ENCODE data around the gene PHACTR2.
A peak's percentile ranks its signal among the peaks of the same experiment; 100 is the strongest.
"Not testable (repeated sequence)": the region's sequence is repeated elsewhere in the genome, so short reads cannot be mapped to it uniquely, and the experiment has no call there.

Gene PHACTR2

GRCh38 chr6:143754204-143754603 lies 76.4 kb downstream of the PHACTR2 start:
- DNase-seq (ENCODE audit: low read depth): no peak
- H3K4me3 ChIP-seq (ENCODE audit: low read depth, low read length): no peak overlapping the region

DNA sequence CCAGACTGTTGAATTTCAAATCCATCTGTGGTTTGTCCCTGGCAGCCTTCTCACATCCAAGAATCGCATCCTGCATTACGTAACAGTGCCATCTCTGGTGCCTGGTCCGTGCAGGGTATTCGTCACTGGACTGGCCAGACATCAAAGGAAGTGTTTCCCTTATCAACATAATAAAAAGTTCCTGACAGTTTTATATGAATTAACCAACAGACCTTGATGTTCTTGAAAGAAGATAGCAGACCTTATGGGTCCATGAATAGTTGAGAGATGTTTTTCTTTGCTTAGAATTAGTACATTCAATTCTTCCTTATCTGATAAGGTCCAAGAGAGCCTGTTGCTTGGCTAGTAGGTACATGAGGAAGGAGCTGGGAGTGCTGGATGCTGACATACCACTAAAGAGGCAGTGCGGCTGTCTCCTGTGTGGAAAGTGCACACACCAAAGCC lies 77.6 kb downstream of the PHACTR2 start:
- H3K4me3 ChIP-seq (ENCODE audit: low read depth, low read length): no peak overlapping the region
- no peak for DNase-seq (ENCODE audit: low read depth)

DNA sequence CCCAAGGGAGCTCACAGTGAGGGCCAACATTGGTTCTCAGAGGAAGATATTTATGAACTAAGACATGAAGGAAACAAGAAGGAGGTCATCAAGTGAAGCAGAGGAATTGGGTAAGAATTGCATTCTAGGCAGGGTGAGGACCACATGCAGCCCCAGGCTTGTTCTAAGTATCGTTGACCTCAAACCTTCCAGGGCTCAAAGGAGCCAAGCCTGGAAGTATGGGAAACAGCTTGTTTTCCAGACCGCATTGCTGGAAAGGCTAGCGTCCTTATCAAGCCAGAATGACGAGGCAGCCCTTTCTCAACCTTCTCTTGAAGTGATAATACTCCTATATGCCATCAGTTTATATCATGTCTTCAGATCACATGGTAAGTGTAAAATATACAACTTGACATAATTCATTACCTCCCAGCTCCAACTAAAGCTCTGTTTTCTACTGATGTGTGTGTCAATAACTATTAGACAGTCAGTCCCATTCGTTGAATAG lies 79.6 kb downstream of the PHACTR2 start:
- no peak overlapping the region for H3K4me3 ChIP-seq (ENCODE audit: low read depth, low read length)

GRCh38 chr6:143758551-143758950 lies 80.8 kb downstream of the PHACTR2 start:
- no peak for DNase-seq (ENCODE audit: low read depth)
- H3K4me3 ChIP-seq (ENCODE audit: low read depth, low read length): no peak overlapping the region

More for the DNA sequence above, 79.6 kb downstream of the PHACTR2 start:
- no peak for DNase-seq (ENCODE audit: low read depth)

DNA sequence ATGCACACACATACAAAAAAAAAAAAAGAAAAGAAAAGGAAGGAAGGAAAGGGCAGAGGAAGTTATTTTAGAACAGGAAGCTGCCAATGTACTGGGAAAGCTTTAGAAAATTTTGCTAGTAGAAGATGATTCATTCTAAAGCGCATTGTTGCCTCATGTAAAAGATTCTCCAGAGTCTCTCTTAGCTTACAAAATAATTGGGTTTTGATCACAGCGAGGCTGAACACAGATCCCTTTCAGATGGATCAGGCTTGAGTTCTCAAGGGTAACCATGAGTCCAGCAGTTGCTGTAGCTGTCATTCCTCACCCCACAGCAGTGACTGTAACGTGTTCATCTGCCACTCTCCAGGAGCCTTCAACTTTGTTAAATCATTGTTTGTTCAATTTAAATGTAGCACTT lies 81.9 kb downstream of the PHACTR2 start:
- no peak overlapping the region for H3K4me3 ChIP-seq (ENCODE audit: low read depth, low read length)
- DNase-seq (ENCODE audit: low read depth): peak; percentile 33

GRCh38 chr6:143761074-143761473 lies 83.3 kb downstream of the PHACTR2 start:
- no peak for DNase-seq (ENCODE audit: low read depth)
- no peak overlapping the region for H3K4me3 ChIP-seq (ENCODE audit: low read depth, low read length)

DNA sequence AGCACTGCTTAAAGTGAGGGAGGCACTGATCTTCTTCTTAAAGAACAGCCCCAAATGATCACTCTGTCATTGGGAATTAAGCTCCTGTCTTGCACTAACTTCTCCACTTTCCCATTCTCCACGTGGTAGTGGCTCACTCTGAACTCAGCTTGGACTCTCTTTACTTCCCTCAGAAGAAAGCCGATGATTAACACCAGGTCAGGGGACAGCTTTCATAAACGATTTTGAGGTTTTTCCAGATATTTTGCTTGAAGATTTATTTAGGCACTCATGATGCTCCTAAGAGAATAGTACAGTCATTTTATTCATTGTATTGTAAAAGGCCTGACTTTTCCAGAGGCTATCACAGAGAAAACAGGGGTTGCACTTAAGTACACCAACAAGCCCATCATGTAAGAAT lies 84.4 kb downstream of the PHACTR2 start:
- no peak for DNase-seq (ENCODE audit: low read depth)
- H3K4me3 ChIP-seq (ENCODE audit: low read depth, low read length): no peak overlapping the region

DNA sequence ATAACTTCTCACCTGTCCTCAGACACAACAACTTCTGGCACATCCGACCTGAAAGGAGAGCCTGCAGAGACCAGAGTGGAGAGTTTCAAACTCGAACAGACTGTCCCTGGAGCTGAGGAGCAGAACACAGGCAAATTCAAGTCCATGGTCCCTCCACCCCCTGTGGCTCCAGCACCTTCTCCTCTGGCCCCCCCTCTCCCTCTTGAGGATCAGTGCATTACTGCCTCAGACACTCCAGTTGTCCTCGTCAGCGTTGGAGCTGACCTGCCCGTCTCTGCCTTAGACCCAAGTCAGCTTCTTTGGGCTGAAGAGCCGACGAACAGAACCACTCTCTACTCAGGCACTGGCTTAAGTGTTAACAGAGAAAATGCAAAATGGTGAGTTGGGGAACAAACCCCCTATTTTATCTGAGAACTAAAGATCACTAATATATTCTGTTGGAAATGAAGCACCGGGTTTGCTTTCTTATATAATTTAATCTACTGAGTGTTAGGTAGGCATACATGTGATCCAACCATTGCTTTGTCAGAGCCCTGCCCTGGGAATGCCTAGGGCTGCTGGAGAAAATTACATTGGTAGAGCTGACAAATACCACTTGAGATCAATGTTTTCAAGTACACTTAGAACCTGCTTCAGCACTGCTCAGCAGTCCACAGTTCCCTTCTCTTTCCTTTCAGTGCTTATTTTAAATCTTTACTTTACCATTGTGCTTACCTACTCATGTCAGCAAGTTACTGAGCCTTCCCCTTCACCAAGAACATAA lies 87.8 kb downstream of the PHACTR2 start:
- H3K4me3 ChIP-seq (ENCODE audit: low read depth, low read length): no peak overlapping the region
- DNase-seq (ENCODE audit: low read depth): no peak

- no peak overlapping the region for H3K4me3 ChIP-seq (ENCODE audit: low read depth, low read length)
- DNase-seq (ENCODE audit: low read depth): no peak
Measured at GRCh38 chr6:143766185-143766553, 88.4 kb downstream of the PHACTR2 start.

GRCh38 chr6:143767433-143767832 lies 89.7 kb downstream of the PHACTR2 start:
- no peak overlapping the region for H3K4me3 ChIP-seq (ENCODE audit: low read depth, low read length)
- no peak for DNase-seq (ENCODE audit: low read depth)

DNA sequence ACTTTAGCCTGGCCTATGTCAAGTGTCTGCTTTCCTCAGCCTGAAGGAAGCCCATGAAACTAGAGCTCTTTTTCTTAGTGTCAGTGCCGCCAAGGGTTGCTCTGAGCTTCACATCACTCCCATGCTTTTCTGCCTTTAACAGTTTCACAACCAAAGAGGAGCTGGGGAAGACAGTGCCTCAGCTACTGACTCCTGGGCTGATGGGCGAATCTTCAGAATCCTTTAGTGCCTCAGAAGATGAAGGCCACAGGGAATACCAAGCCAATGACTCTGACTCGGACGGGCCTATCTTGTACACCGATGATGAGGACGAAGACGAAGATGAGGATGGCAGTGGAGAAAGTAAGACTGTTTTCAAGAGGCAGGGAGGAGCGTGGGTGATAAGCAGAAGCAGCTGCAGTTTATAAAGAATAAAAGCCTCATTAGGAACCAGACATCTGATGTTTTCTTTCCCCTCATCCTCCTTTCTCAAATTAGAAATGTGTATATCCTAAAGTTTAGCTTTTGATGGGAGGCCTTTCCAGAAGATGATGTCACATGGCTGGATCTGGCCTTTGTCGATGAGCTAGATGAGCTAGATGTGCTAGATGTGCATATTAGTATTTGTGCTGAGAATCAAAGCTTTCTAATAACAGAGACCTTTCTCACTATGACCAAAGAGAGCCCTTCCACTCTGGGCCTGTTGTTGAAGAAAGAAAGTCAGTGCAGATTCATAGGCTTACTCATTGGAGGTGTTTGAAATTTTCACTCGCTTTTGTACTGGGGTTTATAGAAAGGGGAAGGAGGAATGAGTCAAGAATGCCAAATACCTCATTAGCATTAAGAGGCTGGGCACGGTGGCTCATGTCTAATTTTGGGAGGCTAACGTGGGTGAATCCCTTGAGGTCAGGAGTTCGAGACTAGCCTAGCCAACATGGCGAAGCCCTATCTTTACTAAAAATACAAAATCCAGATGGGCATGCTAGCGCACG lies 94.6 kb downstream of the PHACTR2 start:
- H3K4me3 ChIP-seq (ENCODE audit: low read depth, low read length): no peak overlapping the region
- DNase-seq (ENCODE audit: low read depth): no peak

GRCh38 chr6:143773506-143774150 lies 95.9 kb downstream of the PHACTR2 start:
- DNase-seq (ENCODE audit: low read depth): no peak
- H3K4me3 ChIP-seq (ENCODE audit: low read depth, low read length): no peak overlapping the region

- H3K4me3 ChIP-seq (ENCODE audit: low read depth, low read length): no peak overlapping the region
- no peak for DNase-seq (ENCODE audit: low read depth)
Measured at GRCh38 chr6:143774347-143774746, 96.6 kb downstream of the PHACTR2 start.

DNA sequence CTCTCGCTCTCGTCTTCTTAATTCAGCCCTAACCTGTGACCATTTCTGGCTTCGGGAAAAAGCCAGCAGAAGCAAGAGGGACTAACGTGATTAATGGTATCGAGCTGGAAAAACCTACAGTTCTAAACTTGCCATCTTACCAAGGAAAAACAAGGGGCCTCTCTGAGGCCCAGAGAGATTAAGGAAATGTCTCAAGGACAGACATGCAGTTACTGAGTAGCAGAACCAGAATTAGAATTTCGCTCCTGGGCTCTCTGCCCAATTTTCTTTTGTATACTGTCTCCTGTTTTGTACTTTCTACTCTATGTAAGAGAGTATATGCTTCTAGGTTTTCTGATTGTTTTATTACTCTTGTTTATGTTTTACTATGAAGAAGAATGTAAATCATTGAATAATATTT lies 97.6 kb downstream of the PHACTR2 start:
- H3K4me3 ChIP-seq (ENCODE audit: low read depth, low read length): no peak overlapping the region

DNA sequence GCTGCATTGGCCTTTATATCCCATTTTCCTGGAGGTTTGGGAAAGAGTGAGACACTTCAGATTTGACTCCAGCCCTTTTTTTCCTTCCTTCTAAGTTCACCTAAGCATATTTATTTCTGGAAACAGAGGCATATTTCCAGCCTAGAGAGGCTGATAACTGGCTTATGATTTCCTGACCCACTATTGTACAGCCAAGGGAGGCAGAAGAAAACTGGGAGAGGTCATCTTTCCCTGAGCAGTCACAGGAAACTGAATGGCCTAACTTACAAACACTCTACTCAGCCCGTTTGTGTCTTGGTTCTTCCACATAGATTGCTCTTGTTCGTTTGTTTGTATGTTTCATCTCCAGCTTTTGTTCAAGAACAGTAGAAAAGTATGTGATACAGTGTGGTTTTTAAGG lies 101.2 kb downstream of the PHACTR2 start:
- no peak for DNase-seq (ENCODE audit: low read depth)
- no peak overlapping the region for H3K4me3 ChIP-seq (ENCODE audit: low read depth, low read length)

More for the DNA sequence above, 97.6 kb downstream of the PHACTR2 start:
- no peak for DNase-seq (ENCODE audit: low read depth)

DNA sequence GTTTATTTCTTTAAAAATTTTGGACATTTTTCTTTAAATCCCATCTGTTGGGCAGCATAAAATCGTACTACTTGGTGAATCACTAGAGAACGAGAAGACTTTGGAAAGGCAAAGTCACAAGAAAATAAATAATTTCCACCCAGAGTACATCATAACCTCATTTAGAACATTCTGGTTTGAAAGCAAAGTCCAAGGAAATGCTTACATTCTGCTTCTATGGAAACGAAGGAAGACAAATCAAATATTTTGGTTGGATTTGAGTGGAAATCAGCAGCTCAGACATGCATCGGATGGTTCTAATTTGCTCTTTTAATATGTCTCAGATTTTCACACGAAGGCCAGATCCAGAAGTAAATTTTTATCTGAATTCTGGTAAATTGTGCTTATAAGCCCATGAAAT lies 104.7 kb downstream of the PHACTR2 start:
- H3K4me3 ChIP-seq (ENCODE audit: low read depth, low read length): no peak overlapping the region
- DNase-seq (ENCODE audit: low read depth): no peak

DNA sequence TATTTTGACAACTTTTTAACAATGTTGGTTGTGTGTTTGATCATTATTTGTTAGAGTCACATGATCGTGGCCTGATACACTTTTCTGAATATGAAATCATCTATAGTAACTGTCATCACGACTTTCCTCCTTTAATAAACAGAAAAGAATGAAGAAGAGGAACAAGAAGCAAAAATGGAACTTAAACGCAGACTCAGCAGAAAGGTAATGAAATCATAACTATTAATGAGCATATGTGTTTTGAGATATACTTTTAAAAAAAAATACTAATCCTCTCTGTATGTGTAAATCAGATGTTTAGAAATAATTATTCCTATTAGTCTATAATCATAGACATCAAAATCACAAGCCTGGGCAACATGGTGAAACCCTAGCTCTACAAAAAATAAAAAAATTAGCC lies 105.3 kb downstream of the PHACTR2 start:
- H3K4me3 ChIP-seq (ENCODE audit: low read depth, low read length): no peak overlapping the region
- no peak for DNase-seq (ENCODE audit: low read depth)

- no peak overlapping the region for H3K4me3 ChIP-seq (ENCODE audit: low read depth, low read length)
- DNase-seq (ENCODE audit: low read depth): no peak
Measured at GRCh38 chr6:143784316-143784715, 106.6 kb downstream of the PHACTR2 start.

GRCh38 chr6:143786371-143786770 lies 108.6 kb downstream of the PHACTR2 start:
- not testable (repeated sequence) for DNase-seq (ENCODE audit: low read depth)

More at GRCh38 chr6:143786371-143786770, 108.6 kb downstream of the PHACTR2 start:
- not testable (repeated sequence) for H3K4me3 ChIP-seq (ENCODE audit: low read depth, low read length)
